NCI-H146 (cell line): ENCODE results near the gene SOX5.
"Not testable (repeated sequence)": the region's sequence is repeated elsewhere in the genome, so short reads cannot be mapped to it uniquely, and the experiment has no call there.

Experiments
- DNase-seq: peaks from one replicate; lab custom pipeline; 2025; lab: John Stamatoyannopoulos, UW

Gene SOX5

GRCh38 chr12:23834076-23834475, 115.4 kb downstream of the SOX5 start:
- no peak for DNase-seq

GRCh38 chr12:23831739-23832138, 117.7 kb downstream of the SOX5 start:
- no peak for DNase-seq

- no peak for DNase-seq
Measured at GRCh38 chr12:23830210-23830609, 119.3 kb downstream of the SOX5 start.

GRCh38 chr12:23827353-23827752, 122.1 kb downstream of the SOX5 start:
- no peak for DNase-seq

- not testable (repeated sequence) for DNase-seq
Measured at GRCh38 chr12:23825124-23825523, 124.3 kb downstream of the SOX5 start.

GRCh38 chr12:23824358-23824757, 125.1 kb downstream of the SOX5 start:
- DNase-seq = no peak

GRCh38 chr12:23822883-23823282, 126.6 kb downstream of the SOX5 start:
- not testable (repeated sequence) for DNase-seq

- no peak for DNase-seq
Measured at GRCh38 chr12:23817345-23817744, 132.1 kb downstream of the SOX5 start.

- peak; percentile 27 for DNase-seq
Measured at GRCh38 chr12:23816394-23816851, 133.0 kb downstream of the SOX5 start.

- no peak for DNase-seq
Measured at GRCh38 chr12:23815810-23816209, 133.7 kb downstream of the SOX5 start.

- DNase-seq = peak; percentile 7
Measured at GRCh38 chr12:23813206-23813605, 136.3 kb downstream of the SOX5 start.

GRCh38 chr12:23810329-23810902, 139.1 kb downstream of the SOX5 start:
- peak; percentile 93 for DNase-seq

GRCh38 chr12:23803540-23803939, 145.9 kb downstream of the SOX5 start:
- no peak for DNase-seq

- peak; percentile 17 for DNase-seq
Measured at GRCh38 chr12:23795494-23795893, 154.0 kb downstream of the SOX5 start.

- no peak for DNase-seq
Measured at GRCh38 chr12:23781118-23781517, 168.4 kb downstream of the SOX5 start.

GRCh38 chr12:23775208-23775607, 174.3 kb downstream of the SOX5 start:
- no peak for DNase-seq

GRCh38 chr12:23771240-23771949, 178.1 kb downstream of the SOX5 start:
- DNase-seq = peak; percentile 59

GRCh38 chr12:23770202-23770938, 179.1 kb downstream of the SOX5 start:
- DNase-seq = peak; percentile 46

- DNase-seq = no peak
Measured at GRCh38 chr12:23767834-23768233, 181.6 kb downstream of the SOX5 start.

- DNase-seq = no peak
Measured at GRCh38 chr12:23763724-23764123, 185.7 kb downstream of the SOX5 start.

- DNase-seq = peak; percentile 47
Measured at GRCh38 chr12:23760495-23760894, 189.0 kb downstream of the SOX5 start.

- no peak for DNase-seq
Measured at GRCh38 chr12:23758608-23759007, 190.9 kb downstream of the SOX5 start.

- peak; percentile 73 for DNase-seq
Measured at GRCh38 chr12:23757541-23757962, 191.9 kb downstream of the SOX5 start.
